HepG2 (cell line): Measurements from ENCODE around the gene RPL22L1.

Experiments
- ARNT ChIP-seq: fragments of 450-650 bp; IDR thresholded peaks from 2 replicates; pipeline ENCODE4 v1.6.1; 2017
- ARNTL ChIP-seq: sonication (generic); formaldehyde crosslinking; IDR thresholded peaks from 2 replicates; pipeline ENCODE4 v1.4.0; 2020; ENCODE audit warnings: mild to moderate bottlenecking, missing genetic modification reagents
- BCL3 ChIP-seq: sonication (generic); formaldehyde crosslinking; IDR thresholded peaks from 2 replicates; pipeline ENCODE4 v1.5.1; 2020; ENCODE audit warnings: mild to moderate bottlenecking, missing genetic modification reagents, moderate library complexity
- ETS1 ChIP-seq: sonication (generic); formaldehyde crosslinking; IDR thresholded peaks from 2 replicates; pipeline ENCODE4 v1.4.0; 2020; ENCODE audit warnings: missing genetic modification reagents
- EZH2 ChIP-seq: conservative IDR thresholded peaks from 2 replicates; pipeline ENCODE4 v1.6.1; 2012; ENCODE audit warnings: mild to moderate bottlenecking, low read depth, low read length, moderate library complexity
- GABPA ChIP-seq, 2 experiments: IDR thresholded peaks; 2 replicates each; pipeline ENCODE4 v1.6.1; 2011 to 2016; ENCODE audit warnings: low read depth in 2 of 2, low read length in 1 of 2, missing biosample characterization in 1 of 2, missing genetic modification characterization in 1 of 2
- JUND ChIP-seq: sonication (generic); formaldehyde crosslinking; IDR thresholded peaks from 2 replicates; pipeline ENCODE4 v1.8.0; 2022; ENCODE audit warnings: mild to moderate bottlenecking, missing genetic modification reagents
- MTA1 ChIP-seq: sonication (generic); formaldehyde crosslinking; IDR thresholded peaks from 2 replicates; pipeline ENCODE4 v1.4.0; 2020; ENCODE audit warnings: missing genetic modification reagents, mild to moderate bottlenecking, borderline replicate concordance
- SIN3A ChIP-seq: IDR thresholded peaks from 2 replicates; pipeline ENCODE4 v1.6.1; 2011; ENCODE audit warnings: low read depth, mild to moderate bottlenecking, control low read depth, low read length, borderline replicate concordance
- ZNF121 ChIP-seq: sonication (generic); formaldehyde crosslinking; IDR thresholded peaks from 2 replicates; pipeline ENCODE4 v1.5.0; 2020; ENCODE audit warnings: mild to moderate bottlenecking, missing genetic modification reagents
- ZNF570 ChIP-seq: sonication (generic); formaldehyde crosslinking; IDR thresholded peaks from 2 replicates; pipeline ENCODE4 v1.4.0; 2020; ENCODE audit warnings: mild to moderate bottlenecking, missing genetic modification reagents, borderline replicate concordance
- ZNF724P ChIP-seq: sonication (generic); formaldehyde crosslinking; IDR thresholded peaks from 2 replicates; pipeline ENCODE4 v1.8.0; 2022; ENCODE audit warnings: missing genetic modification reagents, borderline replicate concordance
- TF ChIP-seq, protein P1 (sequence below): sonication (generic); formaldehyde crosslinking; conservative IDR thresholded peaks from 2 replicates; pipeline ENCODE4 v1.4.0; 2020; ENCODE audit warnings: mild to moderate bottlenecking, missing genetic modification reagents, moderate library complexity
- TF ChIP-seq, protein P2 (sequence below): sonication (generic); formaldehyde crosslinking; IDR thresholded peaks from 2 replicates; pipeline ENCODE4 v1.5.0; 2020; ENCODE audit warnings: mild to moderate bottlenecking, missing genetic modification reagents, moderate library complexity

DNA sequence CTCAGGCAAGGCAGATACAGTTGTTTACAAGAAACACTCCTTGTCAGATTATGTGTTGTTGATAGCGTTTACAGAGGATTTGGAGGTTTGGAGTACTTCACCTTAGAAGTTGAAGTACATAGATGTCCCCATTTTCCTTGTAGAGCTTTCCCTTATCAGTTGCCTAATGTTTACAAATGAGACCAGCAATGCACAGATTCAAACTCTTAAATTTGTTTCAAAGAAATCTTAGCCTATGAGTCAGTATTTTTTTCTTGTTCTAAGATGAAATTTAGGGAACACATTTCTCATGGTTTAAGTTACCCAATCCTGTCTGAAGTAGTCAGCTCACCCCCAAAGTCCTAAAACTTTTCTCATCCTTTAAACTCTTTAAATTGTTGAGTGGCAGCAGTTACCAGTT is 44.7 kb upstream of the RPL22L1 start:
- no peak for TF ChIP-seq ZNF570 (CRISPR knock-in tag)
- TF ChIP-seq ETS1 (CRISPR knock-in tag): no peak
- TF ChIP-seq, protein P1, sequence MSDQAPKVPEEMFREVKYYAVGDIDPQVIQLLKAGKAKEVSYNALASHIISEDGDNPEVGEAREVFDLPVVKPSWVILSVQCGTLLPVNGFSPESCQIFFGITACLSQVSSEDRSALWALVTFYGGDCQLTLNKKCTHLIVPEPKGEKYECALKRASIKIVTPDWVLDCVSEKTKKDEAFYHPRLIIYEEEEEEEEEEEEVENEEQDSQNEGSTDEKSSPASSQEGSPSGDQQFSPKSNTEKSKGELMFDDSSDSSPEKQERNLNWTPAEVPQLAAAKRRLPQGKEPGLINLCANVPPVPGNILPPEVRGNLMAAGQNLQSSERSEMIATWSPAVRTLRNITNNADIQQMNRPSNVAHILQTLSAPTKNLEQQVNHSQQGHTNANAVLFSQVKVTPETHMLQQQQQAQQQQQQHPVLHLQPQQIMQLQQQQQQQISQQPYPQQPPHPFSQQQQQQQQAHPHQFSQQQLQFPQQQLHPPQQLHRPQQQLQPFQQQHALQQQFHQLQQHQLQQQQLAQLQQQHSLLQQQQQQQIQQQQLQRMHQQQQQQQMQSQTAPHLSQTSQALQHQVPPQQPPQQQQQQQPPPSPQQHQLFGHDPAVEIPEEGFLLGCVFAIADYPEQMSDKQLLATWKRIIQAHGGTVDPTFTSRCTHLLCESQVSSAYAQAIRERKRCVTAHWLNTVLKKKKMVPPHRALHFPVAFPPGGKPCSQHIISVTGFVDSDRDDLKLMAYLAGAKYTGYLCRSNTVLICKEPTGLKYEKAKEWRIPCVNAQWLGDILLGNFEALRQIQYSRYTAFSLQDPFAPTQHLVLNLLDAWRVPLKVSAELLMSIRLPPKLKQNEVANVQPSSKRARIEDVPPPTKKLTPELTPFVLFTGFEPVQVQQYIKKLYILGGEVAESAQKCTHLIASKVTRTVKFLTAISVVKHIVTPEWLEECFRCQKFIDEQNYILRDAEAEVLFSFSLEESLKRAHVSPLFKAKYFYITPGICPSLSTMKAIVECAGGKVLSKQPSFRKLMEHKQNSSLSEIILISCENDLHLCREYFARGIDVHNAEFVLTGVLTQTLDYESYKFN (CRISPR knock-in tag): no peak
- no peak for TF ChIP-seq ARNT
- TF ChIP-seq ZNF724P (CRISPR knock-in tag): no peak
- TF ChIP-seq ZNF121 (CRISPR knock-in tag): no peak
- TF ChIP-seq GABPA (IDR thresholded peaks at IDR 0.05; ENCODE audit: low read depth, low read length): no peak
- no peak for TF ChIP-seq GABPA (CRISPR knock-in tag; IDR thresholded peaks at IDR 0.05; ENCODE audit: low read depth)
- TF ChIP-seq, protein P2, sequence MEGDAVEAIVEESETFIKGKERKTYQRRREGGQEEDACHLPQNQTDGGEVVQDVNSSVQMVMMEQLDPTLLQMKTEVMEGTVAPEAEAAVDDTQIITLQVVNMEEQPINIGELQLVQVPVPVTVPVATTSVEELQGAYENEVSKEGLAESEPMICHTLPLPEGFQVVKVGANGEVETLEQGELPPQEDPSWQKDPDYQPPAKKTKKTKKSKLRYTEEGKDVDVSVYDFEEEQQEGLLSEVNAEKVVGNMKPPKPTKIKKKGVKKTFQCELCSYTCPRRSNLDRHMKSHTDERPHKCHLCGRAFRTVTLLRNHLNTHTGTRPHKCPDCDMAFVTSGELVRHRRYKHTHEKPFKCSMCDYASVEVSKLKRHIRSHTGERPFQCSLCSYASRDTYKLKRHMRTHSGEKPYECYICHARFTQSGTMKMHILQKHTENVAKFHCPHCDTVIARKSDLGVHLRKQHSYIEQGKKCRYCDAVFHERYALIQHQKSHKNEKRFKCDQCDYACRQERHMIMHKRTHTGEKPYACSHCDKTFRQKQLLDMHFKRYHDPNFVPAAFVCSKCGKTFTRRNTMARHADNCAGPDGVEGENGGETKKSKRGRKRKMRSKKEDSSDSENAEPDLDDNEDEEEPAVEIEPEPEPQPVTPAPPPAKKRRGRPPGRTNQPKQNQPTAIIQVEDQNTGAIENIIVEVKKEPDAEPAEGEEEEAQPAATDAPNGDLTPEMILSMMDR (CRISPR knock-in tag): no peak
- no peak for TF ChIP-seq MTA1 (CRISPR knock-in tag)
- no peak for TF ChIP-seq BCL3
- no peak for TF ChIP-seq ARNTL
- no peak for TF ChIP-seq SIN3A
- TF ChIP-seq JUND (CRISPR knock-in tag): no peak
- TF ChIP-seq EZH2: no peak
